Stimulated activated memory B cell treated with anti-CD40 and anti-IgM and Interleukin-4, amounts not matched to agents 10 μg/mL and 1 μg/mL and 100 μg/mL, for 72 hours (primary cell): ENCODE measurements around the gene PHYHIPL.
"Not testable (repeated sequence)": the region's sequence is repeated elsewhere in the genome, so short reads cannot be mapped to it uniquely, and the experiment has no call there.

ENCODE experiments used
- ATAC-seq: fragments of 150-1000 bp; cut with Tn5 transposase; 2 replicates; pipeline ENCODE4 v1.10.0; 2021
- H3K27ac Mint-ChIP-seq: one replicate; pipeline ENCODE4 v1.8.0; 2022; ENCODE audit warnings: mild to moderate bottlenecking, mixed read lengths
- H3K27me3 Mint-ChIP-seq: one replicate; pipeline ENCODE4 v1.8.0; 2022; ENCODE audit warnings: mixed read lengths
- H3K36me3 Mint-ChIP-seq: one replicate; pipeline ENCODE4 v1.8.0; 2022; ENCODE audit warnings: mixed read lengths
- H3K4me1 Mint-ChIP-seq: one replicate; pipeline ENCODE4 v1.8.0; 2022; ENCODE audit warnings: mixed read lengths
- H3K4me3 Mint-ChIP-seq: one replicate; pipeline ENCODE4 v1.8.0; 2022; ENCODE audit warnings: mild to moderate bottlenecking, moderate library complexity, mixed read lengths
- H3K9me3 Mint-ChIP-seq: one replicate; pipeline ENCODE4 v1.8.0; 2022; ENCODE audit warnings: mixed read lengths

PHYHIPL gene

DNA sequence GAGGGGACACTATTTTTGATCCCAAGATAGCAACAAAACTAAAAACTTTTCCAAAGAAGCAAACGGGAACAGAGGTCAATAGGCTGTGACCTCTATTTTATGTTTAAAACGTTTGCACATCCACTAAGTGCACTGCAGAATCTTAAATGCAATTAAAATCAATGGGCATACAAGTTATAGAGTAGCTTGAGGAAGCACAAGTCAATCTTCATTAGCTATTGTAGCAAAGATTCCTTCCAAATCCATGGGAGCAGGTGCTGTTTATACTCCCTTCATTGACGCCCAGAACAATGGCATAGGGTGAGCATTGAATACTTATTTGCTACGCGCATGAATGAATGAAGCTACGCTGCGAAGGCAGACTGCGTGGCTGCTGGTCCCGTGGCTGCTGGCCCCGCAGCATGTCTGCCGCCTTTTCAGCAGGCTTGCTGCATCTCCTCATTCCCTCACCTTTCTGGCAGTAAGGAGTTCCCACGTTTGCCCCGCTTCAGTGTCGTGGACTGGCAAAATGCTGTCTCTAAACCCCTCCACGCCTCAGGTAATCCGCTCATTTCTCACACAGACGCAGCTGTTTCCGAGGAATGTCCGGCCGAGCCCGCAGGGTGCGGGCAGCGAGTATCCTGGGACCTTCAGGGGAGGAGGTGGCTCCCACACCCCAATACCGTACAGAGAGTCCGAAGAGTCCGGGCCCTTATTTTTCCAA lies 754 bp upstream of the PHYHIPL start:
- peaks cover 31% of the 10 kb centered on the region for H3K27me3 Mint-ChIP-seq
- no peak overlapping the region for H3K4me3 Mint-ChIP-seq
- no peak overlapping the region for H3K27ac Mint-ChIP-seq
- no peaks in the 10 kb centered on the region for H3K4me1 Mint-ChIP-seq
- ATAC-seq: no peak
- peaks cover 8% of the 10 kb centered on the region for H3K9me3 Mint-ChIP-seq
- H3K36me3 Mint-ChIP-seq: no peaks in the 10 kb centered on the region

DNA sequence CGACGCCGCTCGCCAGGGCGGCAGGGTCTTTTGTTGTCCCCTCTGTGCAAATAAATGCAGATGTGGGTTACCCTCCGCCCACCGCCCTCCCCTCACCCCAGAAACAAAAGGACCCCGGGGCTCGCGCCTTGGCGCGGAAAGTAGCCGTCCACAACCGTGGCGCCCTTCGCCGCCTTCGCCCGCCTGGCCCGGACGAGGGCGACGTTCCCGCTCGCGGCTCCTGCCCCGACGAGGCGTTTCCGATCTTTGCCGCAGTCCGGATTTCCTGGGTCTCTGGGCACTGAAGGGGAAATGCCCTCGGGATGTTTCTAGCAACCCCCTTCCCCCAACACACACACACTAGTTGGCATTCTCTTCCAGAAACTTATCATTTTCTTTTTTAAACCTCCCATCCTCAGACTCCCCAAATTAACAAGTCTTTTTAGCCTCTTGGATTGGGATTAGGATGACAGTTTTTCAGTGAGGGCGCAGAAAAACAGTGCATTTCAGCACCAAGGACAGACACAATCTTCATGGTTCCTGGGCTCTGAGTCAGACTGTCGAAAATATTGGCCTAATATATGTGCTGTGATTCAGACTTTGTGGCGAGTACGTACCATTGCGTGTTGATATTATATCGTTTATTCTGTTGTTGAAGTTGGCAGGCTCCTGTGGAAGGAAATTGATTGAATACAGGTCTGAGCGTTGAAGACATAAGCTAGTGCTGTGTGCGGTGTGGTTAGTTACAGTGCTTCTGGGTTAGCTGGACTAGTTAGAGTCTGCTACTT lies 771 bp downstream of the PHYHIPL start:
- Mint-ChIP-seq H3K4me3 (no peak overlapping the region), H3K27ac (no peak overlapping the region), H3K4me1 (no peaks in the 10 kb centered on the region), H3K9me3 (peaks cover 8% of the 10 kb centered on the region), H3K27me3 (peaks cover 31% of the 10 kb centered on the region), H3K36me3 (no peaks in the 10 kb centered on the region)
- ATAC-seq: no peak

DNA sequence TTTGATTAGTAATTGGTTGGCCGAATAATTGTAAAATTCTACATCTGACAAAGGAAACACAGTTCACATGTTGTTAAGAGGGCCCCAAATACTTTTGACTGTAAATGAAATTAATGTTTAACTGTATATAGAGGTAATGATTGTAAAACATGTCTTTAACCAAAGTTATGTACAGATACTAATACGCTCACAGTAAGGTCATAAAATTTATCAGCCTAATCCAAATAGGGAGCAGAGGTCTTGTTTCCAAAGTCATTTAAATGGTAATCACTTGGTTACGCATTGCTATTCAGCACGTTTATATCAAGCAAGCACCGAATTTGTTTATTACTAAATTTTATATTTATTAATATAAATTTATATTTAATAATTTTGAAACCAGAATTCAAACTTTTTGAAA lies 1.4 kb downstream of the PHYHIPL start:
- H3K4me3 Mint-ChIP-seq: no peak overlapping the region
- ATAC-seq: no peak
- no peaks in the 10 kb centered on the region for H3K36me3 Mint-ChIP-seq
- H3K27me3 Mint-ChIP-seq: peaks cover 31% of the 10 kb centered on the region
- H3K27ac Mint-ChIP-seq: no peak overlapping the region
- peaks cover 8% of the 10 kb centered on the region for H3K9me3 Mint-ChIP-seq
- no peaks in the 10 kb centered on the region for H3K4me1 Mint-ChIP-seq

DNA sequence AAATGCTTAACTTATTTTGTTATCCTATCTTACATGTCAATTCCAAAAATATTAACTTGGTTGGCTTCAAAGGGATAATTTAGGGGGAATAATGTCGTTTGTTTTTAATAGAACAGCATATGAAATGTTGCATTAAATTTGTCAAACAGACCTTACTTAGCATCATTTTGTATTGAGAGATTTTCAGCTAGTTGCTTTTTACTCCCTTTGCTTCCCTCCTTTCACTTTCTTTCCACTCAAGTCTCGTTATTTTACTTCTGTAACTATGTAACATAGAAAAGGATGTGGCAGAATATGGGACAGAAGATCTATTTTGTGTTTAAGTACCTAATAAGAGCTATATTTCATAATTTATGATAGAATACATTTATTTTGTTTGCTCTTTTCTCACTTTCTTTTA lies 2.6 kb downstream of the PHYHIPL start:
- no peak for ATAC-seq
- no peak overlapping the region for H3K27ac Mint-ChIP-seq
- no peaks in the 10 kb centered on the region for H3K4me1 Mint-ChIP-seq

DNA sequence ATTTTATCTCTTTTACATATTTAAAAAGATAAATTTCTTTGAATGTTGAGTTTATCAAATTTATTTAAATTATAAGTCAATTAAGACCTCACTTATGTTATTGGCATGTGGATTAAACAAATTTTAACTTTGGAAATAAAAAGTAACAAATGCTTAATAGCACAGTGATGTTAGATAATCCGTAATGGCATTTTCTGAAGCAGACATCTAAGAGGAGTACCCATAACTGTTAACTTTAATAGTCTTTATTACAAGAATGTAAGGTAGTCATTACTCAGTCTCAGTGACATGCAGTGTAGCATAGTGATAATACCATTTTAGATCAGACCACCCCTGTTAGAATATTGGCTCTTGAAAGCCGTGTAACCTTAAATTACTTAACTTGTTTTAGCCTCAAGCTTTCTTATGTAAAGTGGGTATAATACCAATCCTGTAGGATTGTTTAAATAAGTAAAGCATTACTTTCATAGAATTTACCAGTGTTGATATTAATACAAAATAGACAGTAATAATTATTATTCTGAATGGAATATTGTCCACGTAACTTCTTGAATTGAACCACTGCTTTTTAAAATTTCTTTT lies 4.3 kb downstream of the PHYHIPL start:
- H3K4me1 Mint-ChIP-seq: no peaks in the 10 kb centered on the region
- no peak overlapping the region for H3K27ac Mint-ChIP-seq

More for the DNA sequence above, 2.6 kb downstream of the PHYHIPL start:
- Mint-ChIP-seq H3K9me3 (peaks cover 8% of the 10 kb centered on the region), H3K36me3 (no peaks in the 10 kb centered on the region), H3K27me3 (peaks cover 31% of the 10 kb centered on the region), H3K4me3 (no peak overlapping the region)

DNA sequence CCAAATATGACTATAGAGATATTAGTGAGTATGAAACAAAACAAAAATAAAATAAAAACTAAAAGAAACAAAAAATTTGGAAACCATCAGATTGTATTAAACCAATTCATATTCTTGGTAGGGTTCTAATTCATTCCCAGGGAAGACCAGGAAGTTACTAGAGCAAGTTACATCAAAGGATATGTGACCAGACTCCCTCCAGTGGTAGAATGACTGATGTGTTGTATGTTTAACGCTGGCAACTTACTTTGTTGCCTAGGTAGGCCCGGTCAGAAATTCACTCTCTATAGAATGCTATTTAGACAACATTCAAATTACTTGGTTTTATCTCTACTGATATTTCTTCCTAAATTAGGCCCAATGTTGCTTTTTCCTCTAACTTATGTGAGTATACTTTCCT lies 5.2 kb downstream of the PHYHIPL start:
- Mint-ChIP-seq H3K4me3 (no peak overlapping the region), H3K27ac (no peak overlapping the region), H3K36me3 (no peaks in the 10 kb centered on the region), H3K9me3 (peaks cover 8% of the 10 kb centered on the region), H3K27me3 (peaks cover 11% of the 10 kb centered on the region), H3K4me1 (no peaks in the 10 kb centered on the region)
- no peak for ATAC-seq

More for the DNA sequence above, 4.3 kb downstream of the PHYHIPL start:
- Mint-ChIP-seq H3K36me3 (no peaks in the 10 kb centered on the region), H3K4me3 (no peak overlapping the region), H3K9me3 (peaks cover 5% of the 10 kb centered on the region), H3K27me3 (peaks cover 16% of the 10 kb centered on the region)
- ATAC-seq: no peak

DNA sequence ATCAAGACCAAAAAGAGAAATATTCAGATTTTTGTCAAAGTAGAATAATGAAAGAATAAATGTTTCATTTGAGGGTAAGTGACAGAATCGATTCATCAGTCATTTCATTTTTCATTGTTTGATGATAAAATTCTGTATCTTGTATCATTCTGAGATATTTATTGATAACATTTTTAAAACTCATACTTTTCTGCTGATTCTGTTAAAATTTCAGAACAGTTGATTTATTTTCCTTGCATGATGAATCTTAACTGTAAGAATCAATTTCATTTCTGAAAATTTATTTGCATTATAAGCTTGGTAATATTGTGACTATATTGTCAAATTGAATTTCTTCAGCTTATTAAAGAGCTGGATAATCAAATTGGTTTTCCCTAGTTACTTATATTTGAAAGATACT lies 13.9 kb downstream of the PHYHIPL start:
- H3K4me3 Mint-ChIP-seq: no peak overlapping the region

DNA sequence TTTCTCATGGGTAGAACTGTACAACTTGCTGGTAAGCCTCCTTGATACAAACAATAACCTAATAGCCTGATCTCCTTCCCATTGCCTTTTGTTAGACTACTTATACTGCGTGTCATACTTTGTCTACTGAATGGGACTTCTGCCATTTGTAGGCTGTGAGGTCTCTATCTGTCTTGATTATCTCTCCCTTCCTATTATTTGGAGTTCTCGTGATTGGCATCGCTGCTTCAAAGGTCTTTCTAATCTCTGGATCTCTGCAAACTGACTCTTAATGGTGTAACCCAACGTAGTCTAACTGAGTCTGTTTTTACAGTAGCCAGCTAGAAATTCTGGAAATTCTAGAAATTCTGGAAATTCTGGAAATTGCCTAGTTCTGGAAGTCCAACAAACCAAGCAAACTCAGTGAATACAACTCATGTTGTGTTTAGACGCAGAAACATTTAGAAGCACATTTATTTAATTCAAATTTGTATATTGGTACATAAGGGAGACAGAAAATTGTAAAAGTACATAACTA lies 29.8 kb downstream of the PHYHIPL start:
- no peaks in the 10 kb centered on the region for H3K4me1 Mint-ChIP-seq
- H3K27ac Mint-ChIP-seq: no peak overlapping the region
- H3K9me3 Mint-ChIP-seq: no peaks in the 10 kb centered on the region
- no peaks in the 10 kb centered on the region for H3K36me3 Mint-ChIP-seq
- no peak for ATAC-seq
- H3K4me3 Mint-ChIP-seq: no peak overlapping the region
- H3K27me3 Mint-ChIP-seq: no peaks in the 10 kb centered on the region

More for the DNA sequence above, 13.9 kb downstream of the PHYHIPL start:
- H3K27ac Mint-ChIP-seq: no peak overlapping the region
- H3K36me3 Mint-ChIP-seq: no peaks in the 10 kb centered on the region
- no peak for ATAC-seq
- no peaks in the 10 kb centered on the region for H3K4me1 Mint-ChIP-seq
- peaks cover 5% of the 10 kb centered on the region for H3K9me3 Mint-ChIP-seq
- H3K27me3 Mint-ChIP-seq: no peaks in the 10 kb centered on the region

DNA sequence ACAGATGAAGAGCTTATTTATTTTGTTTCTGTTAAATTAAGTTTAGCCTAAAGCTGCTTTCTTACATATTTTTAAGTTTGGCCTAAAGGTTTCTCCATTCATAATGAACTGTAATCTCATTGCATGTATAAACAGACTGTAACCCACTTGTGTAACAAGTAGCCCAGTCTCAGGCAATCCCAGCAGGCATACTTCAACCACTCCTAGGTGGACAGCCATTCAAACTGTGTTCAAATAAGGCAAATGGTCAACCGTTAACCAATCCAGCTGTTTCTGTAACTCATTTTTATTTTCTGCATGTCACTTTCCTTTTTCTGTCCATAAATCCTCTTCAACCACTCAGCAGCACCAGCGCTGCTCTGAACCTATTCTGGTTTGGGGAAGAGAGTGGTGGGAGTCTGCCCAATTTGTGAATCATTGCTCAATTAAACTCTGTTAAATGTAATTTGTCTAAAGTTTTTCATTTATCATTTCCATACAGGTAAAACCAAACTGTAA lies 35.9 kb downstream of the PHYHIPL start:
- no peak overlapping the region for H3K27ac Mint-ChIP-seq
- H3K36me3 Mint-ChIP-seq: no peaks in the 10 kb centered on the region
- no peak for ATAC-seq
- no peaks in the 10 kb centered on the region for H3K4me1 Mint-ChIP-seq
- no peaks in the 10 kb centered on the region for H3K27me3 Mint-ChIP-seq
- H3K4me3 Mint-ChIP-seq: no peak overlapping the region
- H3K9me3 Mint-ChIP-seq: no peaks in the 10 kb centered on the region

DNA sequence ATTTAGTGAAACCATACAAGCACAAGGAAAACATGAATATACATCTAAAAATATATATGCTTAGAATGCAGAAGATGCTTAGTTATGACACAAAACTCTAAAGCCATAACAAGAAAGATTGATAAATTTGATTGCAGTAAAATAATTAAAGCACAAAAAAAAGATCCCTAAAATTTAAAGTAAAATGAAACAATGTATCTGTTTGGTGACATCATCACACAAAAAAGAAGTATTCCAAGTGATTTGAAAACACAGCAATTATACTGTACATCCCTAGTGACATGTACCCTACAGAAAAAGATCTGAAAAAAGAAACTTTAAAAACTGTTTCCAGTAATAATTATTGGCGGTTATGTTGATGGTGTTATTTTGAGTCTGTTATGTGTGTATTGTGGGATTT lies 37.7 kb downstream of the PHYHIPL start:
- Mint-ChIP-seq H3K27ac (no peak overlapping the region), H3K36me3 (no peaks in the 10 kb centered on the region), H3K27me3 (no peaks in the 10 kb centered on the region), H3K4me1 (no peaks in the 10 kb centered on the region), H3K4me3 (no peak overlapping the region), H3K9me3 (no peaks in the 10 kb centered on the region)
- ATAC-seq: no peak

DNA sequence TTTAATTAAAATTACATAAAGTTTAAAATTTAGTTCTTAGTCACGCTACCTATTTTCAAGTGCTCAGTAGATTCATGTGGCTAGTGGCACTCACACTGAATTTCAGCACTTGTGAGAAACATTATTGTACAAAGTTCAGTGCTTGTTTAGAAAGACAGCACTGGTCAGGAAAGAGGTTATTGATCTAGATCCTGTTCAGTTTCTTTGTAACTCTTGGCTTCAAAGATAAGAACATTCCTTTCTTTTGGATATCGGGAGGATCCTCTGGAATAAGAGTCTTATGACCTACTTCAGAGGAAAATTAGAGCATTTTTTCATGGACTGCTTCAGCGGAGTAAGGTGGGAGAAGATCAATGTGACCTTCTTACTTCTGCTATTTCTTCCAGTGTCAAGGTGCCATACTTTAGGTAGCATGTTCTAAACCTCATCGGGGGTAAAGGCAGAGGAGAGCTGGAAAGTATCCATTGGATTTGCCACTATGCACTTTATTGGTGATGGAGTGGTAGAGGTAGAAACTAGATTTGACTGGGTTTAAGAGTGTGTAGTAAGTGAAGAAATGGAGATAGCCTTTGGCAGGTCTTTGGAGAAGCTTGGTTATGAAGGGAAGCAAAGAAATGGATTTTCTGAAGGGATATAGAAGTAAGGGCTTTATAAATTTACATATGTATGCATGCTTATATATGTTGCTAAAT lies 39.9 kb downstream of the PHYHIPL start:
- no peak for ATAC-seq
- Mint-ChIP-seq H3K27me3 (no peaks in the 10 kb centered on the region), H3K4me1 (no peaks in the 10 kb centered on the region), H3K36me3 (no peaks in the 10 kb centered on the region), H3K9me3 (no peaks in the 10 kb centered on the region), H3K27ac (no peak overlapping the region), H3K4me3 (no peak overlapping the region)

DNA sequence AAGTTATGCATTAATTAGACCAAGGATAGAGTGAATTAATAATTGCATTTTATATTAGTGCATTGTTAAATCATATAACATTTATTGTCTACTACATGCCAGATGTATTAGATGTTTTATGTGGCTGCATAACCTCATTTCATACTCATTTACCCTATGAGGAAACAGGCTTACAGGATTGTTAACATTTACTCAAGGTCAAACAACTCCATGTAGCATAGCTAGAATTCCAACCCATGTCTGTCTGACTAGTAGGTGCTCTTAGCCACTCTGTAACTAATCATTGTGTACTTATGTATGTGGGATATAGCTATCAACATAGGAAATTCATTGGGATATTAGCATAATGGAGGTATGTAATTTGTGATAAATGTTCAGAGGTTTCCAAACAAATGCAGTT lies 46.3 kb downstream of the PHYHIPL start:
- H3K4me1 Mint-ChIP-seq: no peaks in the 10 kb centered on the region
- H3K4me3 Mint-ChIP-seq: no peak overlapping the region
- ATAC-seq: no peak

DNA sequence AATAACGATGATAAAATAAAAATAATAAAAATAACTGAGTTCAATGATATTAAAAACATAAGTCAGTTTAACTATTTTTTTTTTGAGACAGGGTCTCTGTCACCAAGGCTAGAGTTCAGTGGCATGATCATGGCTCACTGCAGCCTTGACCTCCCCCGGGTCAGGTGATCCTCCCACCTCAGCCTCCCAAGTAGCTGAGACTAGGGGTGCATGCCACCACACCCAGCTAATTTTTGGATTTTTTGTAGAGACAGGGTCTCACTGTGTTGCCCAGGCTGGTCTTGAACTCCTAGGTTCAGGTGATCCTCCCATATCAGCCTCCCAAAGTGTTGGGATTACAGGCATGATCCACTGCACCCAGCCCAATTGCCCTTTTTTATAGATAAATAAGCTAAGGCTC lies 47.2 kb downstream of the PHYHIPL start:
- not testable (repeated sequence) for H3K4me1 Mint-ChIP-seq, H3K27me3 Mint-ChIP-seq, H3K27ac Mint-ChIP-seq, H3K36me3 Mint-ChIP-seq, H3K4me3 Mint-ChIP-seq, H3K9me3 Mint-ChIP-seq, ATAC-seq

More for the DNA sequence above, 46.3 kb downstream of the PHYHIPL start:
- no peaks in the 10 kb centered on the region for H3K9me3 Mint-ChIP-seq
- H3K36me3 Mint-ChIP-seq: no peaks in the 10 kb centered on the region
- H3K27ac Mint-ChIP-seq: no peak overlapping the region
- H3K27me3 Mint-ChIP-seq: no peaks in the 10 kb centered on the region

DNA sequence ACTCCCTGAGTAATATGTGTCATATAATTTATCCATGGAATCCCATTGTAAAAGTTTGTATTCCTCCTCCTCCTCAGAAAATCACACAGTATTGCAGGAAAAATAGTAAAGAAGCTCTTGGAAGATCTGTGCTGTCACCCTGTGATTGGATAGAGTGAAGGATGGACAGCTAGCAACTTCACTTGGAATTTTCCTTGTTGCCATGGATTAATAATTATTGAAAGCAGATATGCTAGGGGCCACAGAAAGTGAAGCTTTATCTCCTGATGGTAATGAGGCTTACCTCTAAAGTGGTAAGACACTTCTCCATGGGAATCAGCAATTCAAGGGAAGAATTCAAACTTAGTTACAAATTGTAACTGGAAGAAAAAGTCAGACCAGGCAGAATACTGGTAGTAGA lies 48.8 kb downstream of the PHYHIPL start:
- Mint-ChIP-seq H3K4me1 (no peaks in the 10 kb centered on the region), H3K36me3 (no peaks in the 10 kb centered on the region), H3K4me3 (no peak overlapping the region), H3K27me3 (no peaks in the 10 kb centered on the region), H3K27ac (no peak overlapping the region), H3K9me3 (no peaks in the 10 kb centered on the region)
- ATAC-seq: no peak

DNA sequence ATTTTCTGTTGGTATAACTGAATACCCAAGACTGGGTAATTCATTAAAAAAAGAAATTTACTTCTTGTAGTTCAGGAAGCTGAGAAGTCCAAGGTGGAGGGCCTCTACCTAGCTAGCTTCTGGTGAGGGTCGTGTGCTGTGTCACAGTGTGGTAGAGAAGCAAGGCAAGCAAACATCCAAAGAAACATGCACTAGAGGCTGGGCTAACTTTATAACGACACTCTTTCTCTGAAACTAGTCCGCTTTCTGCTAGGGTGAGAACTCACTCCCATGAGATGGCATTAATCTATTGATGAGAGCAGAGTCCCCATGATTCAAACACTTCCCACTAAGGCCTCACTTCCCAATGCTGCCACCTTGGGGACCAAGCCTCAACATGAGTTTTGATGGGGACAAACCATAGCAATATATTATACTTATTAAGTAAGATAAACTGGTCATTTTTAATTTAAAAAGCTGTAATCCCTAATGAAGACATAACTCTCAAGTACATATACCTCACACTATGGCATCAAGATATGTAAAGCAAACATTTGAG lies 50.8 kb downstream of the PHYHIPL start:
- H3K4me1 Mint-ChIP-seq: no peaks in the 10 kb centered on the region
- H3K27me3 Mint-ChIP-seq: no peaks in the 10 kb centered on the region
- no peaks in the 10 kb centered on the region for H3K36me3 Mint-ChIP-seq
- no peak overlapping the region for H3K27ac Mint-ChIP-seq
- H3K9me3 Mint-ChIP-seq: no peaks in the 10 kb centered on the region
- no peak for ATAC-seq
- H3K4me3 Mint-ChIP-seq: no peak overlapping the region
